SK-N-SH treated with all-trans-retinoic acid at 6 μM for 48 hours (cell line): ENCODE data around the gene RPL19.

Source experiments
- ATAC-seq: fragments of 200-7000 bp; cut with Tn5 transposase; 3 replicates; pipeline ENCODE4 v1.9.1; 2020; ENCODE audit warnings: mild to moderate bottlenecking, moderate library complexity
- ARNTL ChIP-seq: fragments of 450-650 bp; formaldehyde crosslinking; IDR thresholded peaks from 2 replicates; pipeline ENCODE4 v1.5.0; 2020; ENCODE audit warnings: low read depth, mild to moderate bottlenecking, moderate library complexity, borderline replicate concordance
- CSDC2 ChIP-seq: fragments of 250-450 bp; sonication (Bioruptor Pico); IDR thresholded peaks from 2 replicates; pipeline ENCODE4 v1.5.0; 2020; ENCODE audit warnings: mild to moderate bottlenecking, moderate library complexity
- ESRRG ChIP-seq: fragments of 250-450 bp; sonication (Bioruptor Pico); IDR thresholded peaks from 2 replicates; pipeline ENCODE4 v1.6.1; 2021; ENCODE audit warnings: mild to moderate bottlenecking
- GLIS3 ChIP-seq: fragments of 250-450 bp; sonication (Bioruptor Pico); IDR thresholded peaks from 2 replicates; pipeline ENCODE4 v1.5.0; 2020; ENCODE audit warnings: mild to moderate bottlenecking, moderate library complexity
- ISL1 ChIP-seq: fragments of 250-450 bp; sonication (Bioruptor Pico); IDR thresholded peaks from 2 replicates; pipeline ENCODE4 v2.1.2; 2022; ENCODE audit warnings: mild to moderate bottlenecking, moderate library complexity
- OSR1 ChIP-seq: fragments of 250-450 bp; sonication (Bioruptor Pico); IDR thresholded peaks from 2 replicates; pipeline ENCODE4 v1.8.0; 2022; ENCODE audit warnings: moderate library complexity, mild to moderate bottlenecking, inconsistent platforms
- POU6F1 ChIP-seq: fragments of 250-450 bp; sonication (Bioruptor Pico); IDR thresholded peaks from 2 replicates; pipeline ENCODE4 v1.8.0; 2021; ENCODE audit warnings: low read depth, mild to moderate bottlenecking, moderate library complexity, borderline replicate concordance
- PPARA ChIP-seq: fragments of 250-450 bp; sonication (Bioruptor Pico); IDR thresholded peaks from 2 replicates; pipeline ENCODE4 v1.5.0; 2020; ENCODE audit warnings: mild to moderate bottlenecking, borderline replicate concordance
- RARB ChIP-seq: fragments of 250-450 bp; sonication (Bioruptor Pico); IDR thresholded peaks from 2 replicates; pipeline ENCODE4 v1.8.0; 2021; ENCODE audit warnings: mild to moderate bottlenecking, moderate library complexity
- SNAI2 ChIP-seq: fragments of 250-450 bp; sonication (Bioruptor Pico); IDR thresholded peaks from 2 replicates; pipeline ENCODE4 v1.5.0; 2020; ENCODE audit warnings: mild to moderate bottlenecking, moderate library complexity
- TOX ChIP-seq: fragments of 250-450 bp; sonication (Bioruptor Pico); IDR thresholded peaks from 2 replicates; pipeline ENCODE4 v1.8.0; 2021; ENCODE audit warnings: mild to moderate bottlenecking, moderate library complexity, borderline replicate concordance
- TSHZ2 ChIP-seq: fragments of 250-450 bp; sonication (Bioruptor Pico); IDR thresholded peaks from 2 replicates; pipeline ENCODE4 v1.5.0; 2020; ENCODE audit warnings: mild to moderate bottlenecking, moderate library complexity
- ZC3H10 ChIP-seq: fragments of 250-450 bp; sonication (Bioruptor Pico); IDR thresholded peaks from 2 replicates; pipeline ENCODE4 v1.5.1; 2021; ENCODE audit warnings: mild to moderate bottlenecking, moderate library complexity
- ZFP30 ChIP-seq: fragments of 450-650 bp; formaldehyde crosslinking; IDR thresholded peaks from 2 replicates; pipeline ENCODE4 v1.5.0; 2022; ENCODE audit warnings: mild to moderate bottlenecking, moderate library complexity
- ZNF565 ChIP-seq: fragments of 450-650 bp; formaldehyde crosslinking; conservative IDR thresholded peaks from 2 replicates; pipeline ENCODE4 v1.5.0; 2020; ENCODE audit warnings: low read depth, mild to moderate bottlenecking, moderate library complexity
- ZNF70 ChIP-seq: fragments of 450-650 bp; formaldehyde crosslinking; IDR thresholded peaks from 2 replicates; pipeline ENCODE4 v1.5.0; 2020; ENCODE audit warnings: mild to moderate bottlenecking, moderate library complexity
- ZNF8 ChIP-seq: fragments of 450-650 bp; formaldehyde crosslinking; IDR thresholded peaks from 2 replicates; pipeline ENCODE4 v1.5.0; 2020; ENCODE audit warnings: mild to moderate bottlenecking, moderate library complexity
- TF ChIP-seq, protein P1 (sequence below): fragments of 250-450 bp; sonication (Bioruptor Pico); IDR thresholded peaks from 2 replicates; pipeline ENCODE4 v1.8.0; 2020; ENCODE audit warnings: mild to moderate bottlenecking, moderate library complexity, borderline replicate concordance
- TF ChIP-seq, protein P2 (sequence below): fragments of 250-450 bp; sonication (Bioruptor Pico); IDR thresholded peaks from 2 replicates; pipeline ENCODE4 v1.5.1; 2021; ENCODE audit warnings: mild to moderate bottlenecking, moderate library complexity
- TF ChIP-seq, protein P3 (sequence below): fragments of 250-450 bp; sonication (Bioruptor Pico); IDR thresholded peaks from 2 replicates; pipeline ENCODE4 v1.5.1; 2020; ENCODE audit warnings: low read depth, mild to moderate bottlenecking, moderate library complexity

The RPL19 gene

DNA sequence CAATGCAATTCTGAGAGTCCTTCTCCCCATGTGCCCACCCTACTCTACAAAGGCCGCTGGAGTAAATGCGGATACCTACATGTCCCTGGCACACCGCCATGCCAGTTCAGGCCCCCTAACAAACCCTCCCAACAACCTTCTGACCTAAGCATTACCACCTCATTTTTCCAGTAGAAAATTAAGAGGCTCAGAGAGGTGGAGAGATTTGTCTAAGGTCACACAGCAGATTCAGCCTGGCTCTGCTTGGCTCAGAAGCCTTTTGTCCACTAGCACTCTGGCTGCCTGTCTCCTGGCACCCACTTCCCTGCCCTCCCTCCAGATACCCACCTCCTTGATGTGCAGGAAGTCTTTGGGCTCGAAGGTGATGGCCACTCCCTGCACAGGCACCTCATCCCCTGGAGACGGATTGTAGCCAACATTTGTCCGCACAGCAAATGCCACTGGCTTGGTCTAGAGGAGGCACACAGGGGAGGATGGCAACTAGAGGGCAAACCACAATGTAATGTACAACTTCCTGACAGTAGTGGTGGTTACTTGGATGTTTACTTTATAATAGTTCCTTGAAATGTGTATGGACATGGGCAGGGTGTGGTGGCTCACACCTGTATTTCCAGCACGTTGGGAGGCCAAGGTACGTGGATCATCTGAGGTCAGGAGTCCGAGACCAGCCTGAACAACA is 12.8 kb upstream of the RPL19 start (continued):
- TF ChIP-seq, protein P1, sequence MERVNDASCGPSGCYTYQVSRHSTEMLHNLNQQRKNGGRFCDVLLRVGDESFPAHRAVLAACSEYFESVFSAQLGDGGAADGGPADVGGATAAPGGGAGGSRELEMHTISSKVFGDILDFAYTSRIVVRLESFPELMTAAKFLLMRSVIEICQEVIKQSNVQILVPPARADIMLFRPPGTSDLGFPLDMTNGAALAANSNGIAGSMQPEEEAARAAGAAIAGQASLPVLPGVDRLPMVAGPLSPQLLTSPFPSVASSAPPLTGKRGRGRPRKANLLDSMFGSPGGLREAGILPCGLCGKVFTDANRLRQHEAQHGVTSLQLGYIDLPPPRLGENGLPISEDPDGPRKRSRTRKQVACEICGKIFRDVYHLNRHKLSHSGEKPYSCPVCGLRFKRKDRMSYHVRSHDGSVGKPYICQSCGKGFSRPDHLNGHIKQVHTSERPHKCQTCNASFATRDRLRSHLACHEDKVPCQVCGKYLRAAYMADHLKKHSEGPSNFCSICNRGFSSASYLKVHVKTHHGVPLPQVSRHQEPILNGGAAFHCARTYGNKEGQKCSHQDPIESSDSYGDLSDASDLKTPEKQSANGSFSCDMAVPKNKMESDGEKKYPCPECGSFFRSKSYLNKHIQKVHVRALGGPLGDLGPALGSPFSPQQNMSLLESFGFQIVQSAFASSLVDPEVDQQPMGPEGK, result no peak
- no peak for TF ChIP-seq RARB (CRISPR knock-in tag)

GRCh38 chr17:39191750-39192510 is 8.2 kb upstream of the RPL19 start:
- ATAC-seq, result no peak
- no peak for TF ChIP-seq ZC3H10 (CRISPR knock-in tag)
- no peak for TF ChIP-seq ARNTL (CRISPR knock-in tag)
- TF ChIP-seq, protein P2, sequence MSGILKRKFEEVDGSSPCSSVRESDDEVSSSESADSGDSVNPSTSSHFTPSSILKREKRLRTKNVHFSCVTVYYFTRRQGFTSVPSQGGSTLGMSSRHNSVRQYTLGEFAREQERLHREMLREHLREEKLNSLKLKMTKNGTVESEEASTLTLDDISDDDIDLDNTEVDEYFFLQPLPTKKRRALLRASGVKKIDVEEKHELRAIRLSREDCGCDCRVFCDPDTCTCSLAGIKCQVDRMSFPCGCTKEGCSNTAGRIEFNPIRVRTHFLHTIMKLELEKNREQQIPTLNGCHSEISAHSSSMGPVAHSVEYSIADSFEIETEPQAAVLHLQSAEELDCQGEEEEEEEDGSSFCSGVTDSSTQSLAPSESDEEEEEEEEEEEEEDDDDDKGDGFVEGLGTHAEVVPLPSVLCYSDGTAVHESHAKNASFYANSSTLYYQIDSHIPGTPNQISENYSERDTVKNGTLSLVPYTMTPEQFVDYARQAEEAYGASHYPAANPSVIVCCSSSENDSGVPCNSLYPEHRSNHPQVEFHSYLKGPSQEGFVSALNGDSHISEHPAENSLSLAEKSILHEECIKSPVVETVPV, result no peak
- TF ChIP-seq PPARA, result no peak
- no peak for TF ChIP-seq ESRRG (CRISPR knock-in tag)
- TF ChIP-seq, protein P3, sequence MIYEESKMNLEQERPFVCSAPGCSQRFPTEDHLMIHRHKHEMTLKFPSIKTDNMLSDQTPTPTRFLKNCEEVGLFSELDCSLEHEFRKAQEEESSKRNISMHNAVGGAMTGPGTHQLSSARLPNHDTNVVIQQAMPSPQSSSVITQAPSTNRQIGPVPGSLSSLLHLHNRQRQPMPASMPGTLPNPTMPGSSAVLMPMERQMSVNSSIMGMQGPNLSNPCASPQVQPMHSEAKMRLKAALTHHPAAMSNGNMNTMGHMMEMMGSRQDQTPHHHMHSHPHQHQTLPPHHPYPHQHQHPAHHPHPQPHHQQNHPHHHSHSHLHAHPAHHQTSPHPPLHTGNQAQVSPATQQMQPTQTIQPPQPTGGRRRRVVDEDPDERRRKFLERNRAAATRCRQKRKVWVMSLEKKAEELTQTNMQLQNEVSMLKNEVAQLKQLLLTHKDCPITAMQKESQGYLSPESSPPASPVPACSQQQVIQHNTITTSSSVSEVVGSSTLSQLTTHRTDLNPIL (CRISPR knock-in tag), result no peak
- no peak for TF ChIP-seq ZFP30 (CRISPR knock-in tag)
- no peak for TF ChIP-seq ISL1 (CRISPR knock-in tag)
- no peak for TF ChIP-seq RARB (CRISPR knock-in tag)
- TF ChIP-seq TOX, result no peak
- TF ChIP-seq SNAI2 (CRISPR knock-in tag), result no peak
- TF ChIP-seq TSHZ2 (CRISPR knock-in tag), result no peak
- no peak for TF ChIP-seq ZNF565 (CRISPR knock-in tag)

GRCh38 chr17:39192901-39193300 is 7.2 kb upstream of the RPL19 start:
- no peak for ATAC-seq
- TF ChIP-seq GLIS3 (CRISPR knock-in tag) (no peak), ISL1 (CRISPR knock-in tag) (no peak), OSR1 (CRISPR knock-in tag) (no peak), ZNF8 (no peak), CSDC2 (CRISPR knock-in tag) (no peak), POU6F1 (CRISPR knock-in tag) (no peak), ZFP30 (CRISPR knock-in tag) (no peak), ZNF70 (no peak), ESRRG (CRISPR knock-in tag) (no peak)
- TF ChIP-seq, protein P2, result no peak
